GM18951 (cell line): Measurements from ENCODE around the gene BAD.

Source experiments
- POLR2A ChIP-seq: IDR thresholded peaks from 4 replicates; pipeline ENCODE4 v1.6.1; 2011; ENCODE audit warnings: mild to moderate bottlenecking; ENCODE audit not compliant: insufficient read length, insufficient read depth; ENCODE audit errors: extremely low read depth
- in situ Hi-C: fragments of 300-500 bp; cut with MboI; formaldehyde crosslinking; loops from one replicate; pipeline ENCODE4 v1.12.0; 2022; ENCODE audit warnings: low sequenced_read_pairs, mixed read lengths, inconsistent platforms; ENCODE audit not compliant: unreplicated experiment

BAD gene

DNA sequence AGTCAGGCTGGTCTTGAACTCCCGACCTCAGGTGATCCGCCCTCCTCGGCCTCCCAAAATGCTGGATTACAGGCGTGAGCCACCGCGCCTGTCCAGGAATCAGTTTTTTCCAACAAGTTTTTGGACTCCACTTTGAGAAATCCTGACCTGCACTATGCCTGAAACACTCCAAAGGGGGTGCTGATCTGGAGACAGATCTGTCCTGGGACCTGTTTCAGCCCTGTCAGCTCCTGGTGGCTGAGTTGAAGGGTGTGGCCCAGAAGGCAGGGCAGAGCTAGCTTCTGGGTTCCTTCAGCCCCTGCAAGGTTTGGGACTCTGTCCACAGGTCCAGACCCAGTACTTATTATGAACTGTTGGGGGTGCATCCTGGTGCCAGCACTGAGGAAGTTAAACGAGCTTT is 52.9 kb downstream of the BAD start:
- TF ChIP-seq POLR2A = no peak
- in situ Hi-C loops = no loop called here

DNA sequence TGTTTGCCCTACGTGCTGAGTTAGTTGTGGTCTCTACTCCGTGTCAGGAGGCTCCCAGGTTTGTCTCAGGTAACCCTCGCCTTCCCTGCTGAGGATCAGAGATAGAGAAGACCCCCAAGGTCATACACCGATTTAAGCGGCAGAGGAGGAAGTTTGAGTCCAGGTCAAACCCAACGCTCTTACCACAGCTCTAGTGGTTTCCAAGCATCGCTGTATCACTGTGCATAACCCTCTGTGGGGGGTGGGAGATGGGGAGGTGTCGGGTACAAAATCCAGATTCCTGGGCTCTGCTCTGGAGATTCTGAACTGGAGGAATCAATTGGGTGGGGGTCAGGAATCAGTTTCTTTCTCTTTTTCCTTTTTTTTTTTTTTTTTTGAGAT is 53.5 kb downstream of the BAD start:
- in situ Hi-C loops = no loop called here
- TF ChIP-seq POLR2A = no peak

DNA sequence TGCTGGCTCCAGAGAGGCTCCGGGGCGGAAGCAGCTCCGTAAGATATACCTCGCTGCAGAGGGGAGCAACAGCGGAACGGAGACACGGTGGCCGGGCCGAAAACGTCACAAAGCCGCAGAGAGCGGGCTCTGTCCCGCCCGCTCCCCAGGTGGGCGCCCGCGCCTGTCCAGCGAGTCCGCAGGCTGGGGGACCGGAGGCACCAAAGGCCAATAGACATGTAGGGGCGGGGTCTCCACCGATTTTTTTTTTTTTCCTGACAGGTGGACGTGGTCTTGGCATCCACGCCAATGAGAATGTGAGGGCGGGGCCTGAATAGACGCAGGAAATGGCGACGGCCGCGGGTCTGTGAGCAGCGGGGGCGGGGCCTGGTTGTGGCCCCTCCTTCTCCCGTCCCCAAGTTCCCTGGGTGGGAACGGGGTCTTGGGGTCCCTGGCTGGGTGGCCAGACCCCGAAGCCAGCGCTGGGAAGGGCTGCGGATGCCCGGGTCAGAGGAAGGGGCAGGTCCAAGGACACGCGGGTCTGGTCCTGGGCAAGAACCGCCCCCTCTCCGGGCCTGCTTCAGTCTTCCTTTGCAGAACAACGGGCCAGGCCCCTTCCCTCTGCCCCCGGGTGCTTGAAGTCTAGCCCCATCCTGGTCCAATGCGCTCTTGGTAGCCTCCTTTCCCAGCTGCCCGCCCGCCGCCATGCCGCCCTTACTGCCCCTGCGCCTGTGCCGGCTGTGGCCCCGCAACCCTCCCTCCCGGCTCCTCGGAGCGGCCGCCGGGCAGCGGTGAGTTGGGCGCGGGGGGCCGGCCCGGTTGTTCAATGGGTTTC is 54.1 kb downstream of the BAD start, which contains the start of gene DNAJC4:
TSS of gene DNAJC4 (plus strand) at position 378 of the 814 bp plus-strand sequence. CDS start at position 685, 307 bp downstream.
- in situ Hi-C loops = no loop called here
- peak; percentile 75 for TF ChIP-seq POLR2A

DNA sequence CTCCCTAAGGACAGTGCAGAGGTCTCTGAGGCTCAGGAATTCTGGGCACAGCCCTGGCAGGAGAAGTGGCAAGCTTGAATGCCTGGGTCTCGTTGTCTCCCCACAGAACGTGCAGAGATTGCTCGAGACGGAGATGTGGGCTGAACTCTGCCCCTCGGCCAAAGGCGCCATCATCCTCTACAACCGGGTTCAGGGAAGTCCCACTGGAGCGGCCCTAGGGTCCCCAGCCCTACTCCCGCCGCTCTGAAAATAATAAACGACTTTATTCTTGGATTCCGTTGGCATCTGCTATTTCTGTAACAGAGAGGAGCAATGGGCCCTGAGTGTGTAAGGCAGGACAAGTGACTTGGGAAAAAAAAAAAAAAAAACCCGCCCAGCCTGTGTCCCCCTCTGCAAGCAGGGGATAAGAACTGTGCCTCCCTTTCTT is 54.7 kb downstream of the BAD start:
- TF ChIP-seq POLR2A = no peak
- in situ Hi-C loops = no loop called here

DNA sequence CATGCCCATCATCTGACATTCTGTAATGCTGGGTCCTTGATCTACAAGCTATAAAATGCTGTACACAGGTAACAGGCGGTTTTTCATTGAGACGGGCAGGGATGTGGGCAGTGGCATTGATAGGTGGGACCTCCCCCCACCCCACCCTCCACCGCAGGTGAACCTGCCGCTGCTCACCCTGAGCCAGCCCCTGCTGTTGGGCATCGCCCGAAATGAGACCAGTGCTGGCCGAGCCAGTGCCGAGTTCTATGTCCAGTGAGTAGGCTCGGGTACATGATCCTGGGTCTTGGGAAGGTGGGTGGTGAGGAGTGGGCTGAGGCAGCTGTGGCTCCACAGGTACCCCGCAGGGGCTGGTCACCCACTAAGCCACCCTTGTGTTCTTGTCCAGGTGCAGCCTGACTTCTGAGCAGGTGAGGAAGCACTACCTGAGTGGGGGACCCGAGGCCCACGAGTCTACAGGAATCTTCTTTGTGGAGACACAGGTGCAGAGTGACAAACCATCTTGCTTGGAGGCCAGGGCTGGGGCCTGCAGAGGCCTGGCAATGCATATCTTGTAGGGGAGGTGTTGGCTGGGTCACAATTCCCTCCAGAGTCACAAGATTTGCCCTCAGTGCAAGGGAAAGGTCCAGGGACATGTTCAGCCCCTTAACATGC is 55.2 kb downstream of the BAD start:
- in situ Hi-C loops = no loop called here
- TF ChIP-seq POLR2A = no peak

DNA sequence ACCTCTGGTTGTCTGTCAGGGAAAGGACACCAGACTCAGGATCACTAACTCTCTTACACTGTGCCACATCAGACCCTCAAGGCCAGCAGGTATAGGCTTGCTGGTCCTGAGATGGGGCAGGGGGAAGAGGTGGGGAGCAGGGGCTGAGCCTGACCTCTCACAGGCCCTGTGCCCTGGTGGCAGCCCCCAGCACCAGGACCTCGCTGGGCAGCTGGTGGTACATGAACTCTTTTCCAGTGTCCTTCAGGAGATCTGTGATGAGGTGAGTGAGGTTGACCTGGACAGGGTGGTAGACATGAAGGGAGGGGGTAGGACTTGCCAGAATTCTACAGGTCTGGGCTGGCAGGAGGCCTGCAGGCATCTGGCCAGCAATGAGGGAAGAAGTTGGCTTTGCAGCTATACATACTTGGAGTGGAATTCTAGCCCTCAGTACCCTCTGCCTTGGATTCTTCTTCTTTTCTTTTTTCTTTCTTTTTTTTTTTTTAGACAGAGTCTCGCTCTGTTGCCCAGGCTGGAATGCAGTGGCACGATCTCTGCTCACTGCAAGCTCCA is 57.0 kb downstream of the BAD start:
- TF ChIP-seq POLR2A = no peak

DNA sequence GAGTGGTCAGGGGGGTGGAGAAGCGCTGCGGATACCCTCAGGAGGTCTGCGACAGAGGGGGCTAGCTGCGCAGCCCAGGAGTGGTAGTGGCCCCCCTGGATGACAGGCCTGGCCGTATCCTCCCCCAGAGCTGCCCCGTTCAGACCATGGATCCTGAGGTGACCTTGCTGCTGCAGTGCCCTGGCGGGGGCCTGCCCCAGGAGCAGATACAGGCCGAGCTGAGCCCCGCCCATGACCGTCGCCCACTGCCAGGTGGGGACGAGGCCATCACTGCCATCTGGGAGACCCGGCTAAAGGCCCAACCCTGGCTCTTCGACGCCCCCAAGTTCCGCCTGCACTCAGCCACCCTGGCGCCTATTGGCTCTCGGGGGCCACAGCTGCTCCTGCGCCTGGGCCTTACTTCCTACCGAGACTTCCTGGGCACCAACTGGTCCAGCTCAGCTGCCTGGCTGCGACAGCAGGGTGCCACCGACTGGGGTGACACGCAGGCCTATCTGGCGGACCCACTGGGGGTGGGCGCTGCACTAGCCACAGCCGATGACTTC is 57.9 kb downstream of the BAD start:
- in situ Hi-C loops = no loop called here
- peak; percentile 25 for TF ChIP-seq POLR2A

More for the DNA sequence above, 57.0 kb downstream of the BAD start:
- in situ Hi-C loops = no loop called here

DNA sequence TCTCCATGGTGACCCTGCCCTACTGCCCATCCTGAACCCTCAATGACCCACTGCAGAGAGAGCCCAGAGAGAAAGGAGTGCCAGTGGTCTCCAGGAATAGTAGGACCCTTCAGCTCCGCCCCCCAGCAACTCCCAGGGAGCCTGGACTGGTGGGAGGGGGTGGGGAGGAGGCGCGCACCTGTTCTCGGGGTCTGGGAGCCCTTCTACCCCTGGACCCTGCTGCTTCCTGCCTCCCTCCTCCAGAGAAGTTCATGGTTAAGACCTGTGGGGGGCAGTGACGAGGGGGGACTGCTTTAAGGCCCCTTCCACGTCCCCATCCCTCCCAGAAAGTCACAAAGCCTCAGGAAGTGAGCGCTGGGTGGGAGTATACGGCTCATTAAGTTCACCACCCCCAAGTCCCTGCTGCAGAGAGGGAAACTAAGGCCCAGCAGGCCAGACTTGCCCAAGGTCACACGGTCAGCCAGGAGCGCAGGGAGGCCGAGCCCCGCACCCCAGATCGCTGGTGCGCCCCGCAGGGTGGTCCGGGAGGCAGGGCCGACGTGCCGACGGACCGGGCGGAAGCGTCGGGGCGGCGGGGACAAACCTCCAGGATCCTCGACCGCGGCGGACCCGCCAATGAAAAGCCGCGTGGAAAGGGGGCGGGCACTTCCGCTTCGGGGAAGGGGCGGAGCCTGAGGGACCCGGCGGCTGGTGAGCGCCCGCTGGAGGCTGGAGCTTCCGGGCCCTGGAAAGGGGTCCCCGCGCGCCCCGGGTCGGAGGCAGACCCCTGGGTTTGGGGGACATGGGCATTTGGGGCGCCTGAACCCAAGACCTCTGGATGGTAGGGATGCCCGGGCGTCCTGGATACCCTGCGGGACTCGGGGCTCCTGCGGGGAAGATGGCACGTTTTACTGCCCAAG is 58.6 kb downstream of the BAD start, which contains the start of the genes NUDT22 and TRPT1:
TSS of gene NUDT22 (plus strand) at position 667 of the 899 bp plus-strand sequence. CDS start 379 bp downstream, outside the sequence.
TSS of gene TRPT1 (minus strand) at position 579 of the 899 bp plus-strand sequence. CDS start at position 253, 326 bp downstream.
- in situ Hi-C loops = no loop called here
- TF ChIP-seq POLR2A = peak; percentile 84

DNA sequence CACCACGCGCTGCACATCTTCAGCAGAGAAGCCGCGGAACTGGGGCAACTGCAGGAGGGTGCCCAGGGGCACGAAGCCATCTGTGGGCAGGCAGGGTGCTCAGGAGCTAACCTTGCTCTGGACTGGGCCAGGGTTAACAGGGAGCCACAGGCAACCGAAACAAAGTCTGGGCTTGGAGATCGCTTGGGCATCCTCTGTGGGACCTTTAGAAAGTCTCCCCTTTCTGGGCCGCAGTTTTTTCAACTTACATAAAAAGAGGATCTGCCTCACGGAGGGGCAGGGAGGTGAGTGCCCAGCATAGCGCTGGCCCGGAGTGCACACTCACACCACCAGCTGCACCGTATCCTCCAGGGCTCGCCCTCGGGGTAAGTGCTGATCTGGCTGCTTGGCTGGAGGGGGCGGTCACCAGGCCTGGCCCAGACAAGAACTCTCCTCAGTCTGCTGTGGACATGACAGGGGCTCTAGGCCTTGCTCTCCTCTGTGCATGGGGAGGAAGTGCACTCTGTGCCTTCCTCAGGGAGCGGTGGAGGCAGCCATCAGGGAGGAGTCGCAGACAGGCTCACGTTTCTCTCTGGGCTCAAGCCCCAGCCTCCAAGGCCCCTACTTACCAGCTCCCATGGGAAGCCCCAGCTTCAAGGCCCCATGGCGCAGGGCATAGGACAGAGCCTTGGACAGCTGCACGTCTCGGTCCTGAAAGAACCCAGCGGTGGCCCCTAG is 59.4 kb downstream of the BAD start:
- TF ChIP-seq POLR2A = peak; percentile 20
- in situ Hi-C loops = no loop called here

DNA sequence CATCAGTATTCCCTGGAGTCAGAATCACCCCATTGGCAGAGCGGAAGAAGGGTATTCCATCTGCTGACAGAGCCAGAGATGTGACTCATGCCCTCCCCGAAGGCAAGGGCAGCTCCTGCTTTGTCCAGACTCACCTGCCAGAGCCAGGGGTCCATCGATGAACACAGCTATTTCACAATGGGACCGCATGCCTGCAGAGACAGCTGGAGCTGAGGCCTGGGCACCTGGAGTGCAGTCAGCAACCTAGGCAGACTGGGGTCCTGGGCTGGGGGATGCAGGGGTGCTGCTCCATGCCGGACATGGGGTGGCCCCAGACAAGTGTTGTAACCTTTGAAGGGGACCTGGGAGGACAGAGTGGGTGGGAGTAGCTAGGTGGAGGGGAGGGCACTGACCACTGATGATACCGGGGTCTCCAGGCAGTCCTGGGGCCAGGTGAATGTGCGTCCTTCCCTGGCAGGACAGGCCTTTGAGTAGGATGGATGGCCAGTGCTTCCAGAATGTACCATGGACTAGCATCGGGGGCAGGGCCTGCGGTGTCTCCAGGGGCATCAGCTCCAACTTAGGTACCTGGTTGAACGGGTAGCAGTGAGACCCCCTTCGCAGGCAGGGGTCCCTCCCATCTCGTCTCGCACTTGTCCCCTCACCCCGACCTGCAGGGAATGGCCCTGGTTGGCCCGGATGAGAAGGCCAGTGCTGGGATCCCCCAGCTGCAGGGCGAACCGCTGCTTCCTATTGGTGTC is 60.1 kb downstream of the BAD start:
- in situ Hi-C loops = no loop called here
- TF ChIP-seq POLR2A = peak; percentile 41

DNA sequence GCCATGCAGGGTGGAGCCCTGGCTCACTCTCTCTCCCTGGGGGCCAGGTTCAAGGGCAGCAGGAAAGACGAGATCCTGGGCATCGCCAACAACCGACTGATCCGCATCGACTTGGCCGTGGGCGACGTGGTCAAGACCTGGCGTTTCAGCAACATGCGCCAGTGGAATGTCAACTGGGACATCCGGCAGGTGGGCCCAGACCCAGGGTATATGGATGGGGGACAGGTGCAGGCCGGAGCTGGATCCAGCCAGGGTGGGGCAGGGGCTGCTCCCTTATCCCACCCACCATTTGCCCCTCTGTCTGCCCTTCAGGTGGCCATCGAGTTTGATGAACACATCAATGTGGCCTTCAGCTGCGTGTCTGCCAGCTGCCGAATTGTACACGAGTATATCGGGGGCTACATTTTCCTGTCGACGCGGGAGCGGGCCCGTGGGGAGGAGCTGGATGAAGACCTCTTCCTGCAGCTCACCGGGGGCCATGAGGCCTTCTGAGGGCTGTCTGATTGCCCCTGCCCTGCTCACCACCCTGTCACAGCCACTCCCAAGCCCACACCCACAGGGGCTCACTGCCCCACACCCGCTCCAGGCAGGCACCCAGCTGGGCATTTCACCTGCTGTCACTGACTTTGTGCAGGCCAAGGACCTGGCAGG is 61.3 kb downstream of the BAD start:
- TF ChIP-seq POLR2A = peak; percentile 42
- in situ Hi-C loops = no loop called here

DNA sequence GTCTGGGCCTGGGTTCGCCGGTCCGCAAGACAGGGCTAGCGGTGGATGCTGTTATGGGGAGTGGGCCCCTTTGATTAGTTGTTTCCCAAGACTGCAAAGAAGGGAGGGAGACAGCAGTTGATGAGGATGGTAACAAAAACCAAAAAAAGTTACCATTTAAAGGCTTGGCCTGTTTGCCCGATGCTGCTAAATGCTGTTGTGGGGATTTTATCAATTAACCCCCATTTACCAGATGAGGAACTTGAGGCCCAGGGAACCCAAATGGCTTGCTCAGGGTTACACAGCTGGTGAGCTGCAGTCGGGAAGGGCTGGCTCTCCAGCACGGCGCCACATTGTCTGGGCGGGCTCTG is 61.8 kb downstream of the BAD start:
- in situ Hi-C loops = no loop called here
- TF ChIP-seq POLR2A = no peak
